ENCODE data around the gene DSCAML1. TPM values are rescaled to one million over a fixed set of nuclear protein-coding genes. Genes with fewer than 3 reads are reported as not detected.
A peak's percentile ranks its signal among the peaks of the same experiment; 100 is the strongest.

DSCAML1 gene
- total and polyA plus RNA-seq, 12 donors: 0.16 to 1.5 (median 0.57) TPM

- no peak overlapping the region for H3K4me3 ChIP-seq
- no peaks in the 10 kb centered on the region for H3K9me3 ChIP-seq
- TF ChIP-seq, protein P1, sequence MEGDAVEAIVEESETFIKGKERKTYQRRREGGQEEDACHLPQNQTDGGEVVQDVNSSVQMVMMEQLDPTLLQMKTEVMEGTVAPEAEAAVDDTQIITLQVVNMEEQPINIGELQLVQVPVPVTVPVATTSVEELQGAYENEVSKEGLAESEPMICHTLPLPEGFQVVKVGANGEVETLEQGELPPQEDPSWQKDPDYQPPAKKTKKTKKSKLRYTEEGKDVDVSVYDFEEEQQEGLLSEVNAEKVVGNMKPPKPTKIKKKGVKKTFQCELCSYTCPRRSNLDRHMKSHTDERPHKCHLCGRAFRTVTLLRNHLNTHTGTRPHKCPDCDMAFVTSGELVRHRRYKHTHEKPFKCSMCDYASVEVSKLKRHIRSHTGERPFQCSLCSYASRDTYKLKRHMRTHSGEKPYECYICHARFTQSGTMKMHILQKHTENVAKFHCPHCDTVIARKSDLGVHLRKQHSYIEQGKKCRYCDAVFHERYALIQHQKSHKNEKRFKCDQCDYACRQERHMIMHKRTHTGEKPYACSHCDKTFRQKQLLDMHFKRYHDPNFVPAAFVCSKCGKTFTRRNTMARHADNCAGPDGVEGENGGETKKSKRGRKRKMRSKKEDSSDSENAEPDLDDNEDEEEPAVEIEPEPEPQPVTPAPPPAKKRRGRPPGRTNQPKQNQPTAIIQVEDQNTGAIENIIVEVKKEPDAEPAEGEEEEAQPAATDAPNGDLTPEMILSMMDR (IDR thresholded peaks at IDR 0.05): no peak
- ATAC-seq (peak in 6 of 8 donors; percentile 10 to 56 (median 28)), DNase-seq (no peak)
- H3K27ac ChIP-seq: peak overlapping the region in 4 of 10 donors; percentile 35 to 53 (median 49)
- H3K36me3 ChIP-seq: peaks cover 0 to 51% (median 0%) of the 10 kb centered on the region in 9 donors
- no peaks in the 10 kb centered on the region for H3K27me3 ChIP-seq
- WGBS, 2 donors: 73 to 77% methylated on average over 16 of the region's 16 CpGs
- peaks cover 0 to 36% (median 24%) of the 10 kb centered on the region in 9 donors for H3K4me1 ChIP-seq
- intact Hi-C loops (cut with DNase I): loop anchor here in 9 of 10 donors (2.0 to 10.0 kb wide), 9 partner anchors 24 to 212 kb away; no protein-coding TSS in a partner anchor
Observed at GRCh38 chr11:117842131-117842941, 45.3 kb upstream of the DSCAML1 start.

- Histone ChIP-seq H3K27ac (peak overlapping the region in 3 of 10 donors; percentile 12 to 51 (median 44)), H3K9me3 (no peaks in the 10 kb centered on the region), H3K4me3 (no peak overlapping the region), H3K36me3 (peaks cover 0 to 58% (median 0%) of the 10 kb centered on the region in 9 donors), H3K4me1 (peaks cover 0 to 43% (median 24%) of the 10 kb centered on the region in 9 donors), H3K27me3 (no peaks in the 10 kb centered on the region)
- intact Hi-C loops (cut with DNase I): loop anchor here in 9 of 10 donors (2.0 to 10.0 kb wide), 9 partner anchors 23 to 213 kb away; no protein-coding TSS in a partner anchor
- DNase-seq (no peak), ATAC-seq (peak in 1 of 8 donors; percentile 13)
- TF ChIP-seq, protein P1 (IDR thresholded peaks at IDR 0.05): no peak
- WGBS, 2 donors: 90 to 95% methylated on average over 7 of the region's 7 CpGs
Observed at GRCh38 chr11:117841551-117842031, 44.6 kb upstream of the DSCAML1 start.

DNA sequence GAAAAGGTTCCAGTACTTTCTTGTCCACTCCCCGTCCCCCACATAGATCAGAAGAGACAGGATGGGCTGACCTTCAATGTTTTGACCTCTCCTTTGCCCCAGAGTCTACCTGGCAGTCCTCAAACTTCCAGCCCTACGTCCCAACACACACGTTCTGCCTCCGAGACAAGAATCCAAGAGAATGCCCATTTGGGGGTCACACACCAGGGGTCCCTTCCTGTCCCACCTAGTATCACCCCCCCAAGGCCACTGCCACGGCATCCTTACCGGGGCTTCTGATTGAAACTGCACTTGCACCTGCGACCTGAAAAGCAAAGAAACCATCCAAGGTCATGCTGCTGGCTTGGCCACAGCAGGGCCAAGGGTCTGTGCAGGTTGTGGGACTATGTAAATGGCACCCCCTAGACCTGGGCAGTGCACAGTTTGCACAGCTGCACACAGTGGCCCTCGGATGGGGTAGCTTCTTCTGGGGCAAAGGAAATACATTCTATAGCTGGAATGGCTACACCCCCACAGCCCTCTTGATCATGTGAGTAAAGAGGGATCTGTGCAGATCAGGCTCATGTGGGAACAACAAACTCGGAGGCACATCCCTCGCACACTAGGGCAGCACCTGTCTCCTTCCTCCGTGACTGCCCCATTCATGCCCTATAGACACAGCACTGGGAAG lies 44.0 kb upstream of the DSCAML1 start:
- intact Hi-C loops (cut with DNase I): loop anchor here in 9 of 10 donors (5.0 to 10.0 kb wide), 6 partner anchors 61 to 214 kb away; no protein-coding TSS in a partner anchor
- H3K4me3 ChIP-seq: no peak overlapping the region
- DNase-seq: no peak
- H3K27ac ChIP-seq: peak overlapping the region in 2 of 10 donors; percentile 44 to 51
- WGBS, 2 donors: 91 to 92% methylated on average over 11 of the region's 11 CpGs
- ATAC-seq: no peak
- H3K27me3 ChIP-seq: no peaks in the 10 kb centered on the region
- peaks cover 0 to 61% (median 0%) of the 10 kb centered on the region in 9 donors for H3K36me3 ChIP-seq
- no peaks in the 10 kb centered on the region for H3K9me3 ChIP-seq
- H3K4me1 ChIP-seq: peaks cover 0 to 48% (median 24%) of the 10 kb centered on the region in 9 donors
- TF ChIP-seq, protein P1 (IDR thresholded peaks at IDR 0.05): no peak

Data from heart right ventricle (tissue), 16 donors.